ENCODE results near the gene EOLA2. TPM values are rescaled to one million over a fixed set of nuclear protein-coding genes. Genes with fewer than 3 reads are reported as not detected.
"Not testable (repeated sequence)": the region's sequence is repeated elsewhere in the genome, so short reads cannot be mapped to it uniquely, and the experiment has no call there.

Gene EOLA2
- total RNA-seq, 1 donor from 2014 or later = 38.4 TPM

DNA sequence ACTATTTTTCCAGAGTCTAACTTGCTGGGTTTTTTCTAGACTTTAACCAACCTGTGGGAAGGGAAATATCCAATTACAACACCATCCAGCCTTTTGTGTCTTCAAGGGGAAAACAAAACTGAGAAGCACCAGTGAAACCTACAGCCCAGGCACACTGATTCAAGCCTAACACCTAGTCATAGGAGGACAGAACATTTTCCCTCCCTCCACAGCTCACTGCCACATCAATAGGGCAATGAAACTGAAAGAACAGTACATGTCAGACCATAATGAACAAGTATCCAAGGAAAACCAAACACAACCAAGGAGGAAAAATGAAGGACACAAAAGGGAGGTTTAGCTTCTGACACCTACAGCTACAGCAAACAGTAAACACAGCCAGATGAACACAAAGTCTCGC is 39.7 kb downstream of the EOLA2 start:
- intact Hi-C loops (cut with micrococcal nuclease) = no loop called here
- Mint-ChIP-seq H3K4me1 (no peaks in the 10 kb centered on the region), H3K36me3 (ENCODE audit: low read depth) (no peaks in the 10 kb centered on the region), H3K9me3 (peaks cover 6% of the 10 kb centered on the region), H3K27me3 (peaks cover 6% of the 10 kb centered on the region), H3K4me3 (no peak overlapping the region), H3K27ac (no peak overlapping the region)
- CTCF ChIA-PET = no interaction called here
- TF ChIP-seq, protein P1, sequence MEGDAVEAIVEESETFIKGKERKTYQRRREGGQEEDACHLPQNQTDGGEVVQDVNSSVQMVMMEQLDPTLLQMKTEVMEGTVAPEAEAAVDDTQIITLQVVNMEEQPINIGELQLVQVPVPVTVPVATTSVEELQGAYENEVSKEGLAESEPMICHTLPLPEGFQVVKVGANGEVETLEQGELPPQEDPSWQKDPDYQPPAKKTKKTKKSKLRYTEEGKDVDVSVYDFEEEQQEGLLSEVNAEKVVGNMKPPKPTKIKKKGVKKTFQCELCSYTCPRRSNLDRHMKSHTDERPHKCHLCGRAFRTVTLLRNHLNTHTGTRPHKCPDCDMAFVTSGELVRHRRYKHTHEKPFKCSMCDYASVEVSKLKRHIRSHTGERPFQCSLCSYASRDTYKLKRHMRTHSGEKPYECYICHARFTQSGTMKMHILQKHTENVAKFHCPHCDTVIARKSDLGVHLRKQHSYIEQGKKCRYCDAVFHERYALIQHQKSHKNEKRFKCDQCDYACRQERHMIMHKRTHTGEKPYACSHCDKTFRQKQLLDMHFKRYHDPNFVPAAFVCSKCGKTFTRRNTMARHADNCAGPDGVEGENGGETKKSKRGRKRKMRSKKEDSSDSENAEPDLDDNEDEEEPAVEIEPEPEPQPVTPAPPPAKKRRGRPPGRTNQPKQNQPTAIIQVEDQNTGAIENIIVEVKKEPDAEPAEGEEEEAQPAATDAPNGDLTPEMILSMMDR (IDR thresholded peaks at IDR 0.05) = no peak
- no peak for DNase-seq
- POLR2A ChIA-PET = no interaction called here
- no peak for ATAC-seq (ENCODE audit: low read depth)

DNA sequence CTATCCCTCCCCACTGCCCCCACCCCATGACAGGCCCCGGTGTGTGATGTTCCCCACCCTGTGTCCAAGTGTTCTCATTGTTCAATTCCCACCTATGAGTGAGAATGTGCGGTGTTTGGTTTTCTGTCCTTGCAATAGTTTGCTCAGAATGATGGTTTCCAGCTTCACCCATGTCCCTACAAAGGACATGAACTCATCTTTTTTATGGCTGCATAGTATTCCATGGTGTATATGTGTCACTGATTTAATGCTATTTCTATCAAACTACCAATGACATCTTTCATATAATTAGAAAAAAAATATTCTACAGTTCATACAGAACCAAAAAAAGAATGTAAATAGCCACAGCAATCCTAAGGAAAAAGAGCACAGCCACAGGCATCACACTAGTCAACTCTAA is 47.5 kb downstream of the EOLA2 start:
- ATAC-seq (ENCODE audit: low read depth); CTCF ChIA-PET; intact Hi-C loops (cut with micrococcal nuclease); H3K9me3 Mint-ChIP-seq; H3K27ac Mint-ChIP-seq; POLR2A ChIA-PET; H3K4me1 Mint-ChIP-seq; H3K4me3 Mint-ChIP-seq; DNase-seq; H3K36me3 Mint-ChIP-seq (ENCODE audit: low read depth); H3K27me3 Mint-ChIP-seq: not testable (repeated sequence)

Other genes starting within 250 kb of the EOLA2 start
- not detected in 2 replicates for gene MAGEA11, start 226.4 kb downstream of the EOLA2 start, total RNA-seq
- 0.93 and 1.1 TPM in 2 replicates for gene HSFX1, start 164.4 kb downstream of the EOLA2 start, total RNA-seq
- gene MAGEA9, start 156.6 kb downstream of the EOLA2 start, total RNA-seq = not detected in 2 replicates
- gene MAGEA8, start 57.3 kb downstream of the EOLA2 start, total RNA-seq = not detected in 2 replicates
- not detected in 2 replicates for gene HSFX4, start 8.9 kb downstream of the EOLA2 start, total RNA-seq